A549 (cell line): ENCODE data around the gene PLEKHD1. TPM values are rescaled to one million over a fixed set of nuclear protein-coding genes. Genes with fewer than 3 reads are reported as not detected.
A peak's percentile ranks its signal among the peaks of the same experiment; 100 is the strongest.

Experiments used
- ATAC-seq, 2 experiments: fragments of 200-7000 bp in 1 of 2; fragments of >200 bp in 1 of 2; cut with Nextera tagmentation in 1 of 2; cut with Tn5 transposase in 1 of 2; 3 replicates each; pipeline versions ENCODE4 v1.8.0 to v1.9.1; 2018 to 2020; ENCODE audit warnings: mild to moderate bottlenecking in 1 of 2, moderate library complexity in 1 of 2
- CTCF ChIA-PET: fragments of 300-600 bp; sonication (Branson Sonifier 250); formaldehyde crosslinking; extraction: SDS; loops from one replicate; lab custom pipeline; 2021; ENCODE audit warnings: antibody characterized with exemption, inconsistent platforms; lab: Yijun Ruan, JAX
- POLR2A ChIA-PET: fragments of 350-600 bp; formaldehyde crosslinking; extraction: SDS; loops from one replicate; lab custom pipeline; 2021; ENCODE audit warnings: antibody characterized with exemption, inconsistent platforms; lab: Yijun Ruan, JAX
- DNase-seq, 2 experiments: peaks; one replicate each; pipeline versions ENCODE4 v3.0.0 to v3.0.0-alpha.2; 2011 to 2016; ENCODE audit warnings: low read depth in 1 of 2, low spot score in 1 of 2
- FAIRE-seq: peaks from 2 replicates; lab custom pipeline; 2011; peaks lifted over from hg19 to GRCh38; lab: Jason Lieb, UNC
- H3K27ac ChIP-seq, 2 experiments: fragments of >200 bp; sonication (Bioruptor Twin); formaldehyde crosslinking; 3 replicates each; pipeline ENCODE4 v1.5.1; 2016 to 2017
- H3K4me1 ChIP-seq: fragments of >200 bp; sonication (Bioruptor Twin); formaldehyde crosslinking; 3 replicates; pipeline ENCODE4 v1.6.1; 2016
- H3K4me2 ChIP-seq: fragments of >200 bp; sonication (Bioruptor Twin); formaldehyde crosslinking; 3 replicates; pipeline ENCODE4 v1.6.1; 2016
- H3K4me3 ChIP-seq: fragments of >200 bp; sonication (Bioruptor Twin); formaldehyde crosslinking; 3 replicates; pipeline ENCODE4 v1.5.1; 2016
- H3K9me3 ChIP-seq: fragments of >200 bp; sonication (Bioruptor Twin); formaldehyde crosslinking; 3 replicates; pipeline ENCODE4 v1.6.1; 2016
- CBX8 ChIP-seq: fragments of 200-600 bp; sonication (generic); IDR thresholded peaks from 2 replicates; pipeline ENCODE4 v1.6.1; 2016
- ELK1 ChIP-seq: fragments of 150-350 bp; IDR thresholded peaks from 2 replicates; pipeline ENCODE4 v1.6.1; 2014; ENCODE audit warnings: low read depth, mild to moderate bottlenecking, low read length
- FOSB ChIP-seq: fragments of 250-450 bp; sonication (Bioruptor Pico); IDR thresholded peaks from 2 replicates; pipeline ENCODE4 v1.5.0; 2020; ENCODE audit warnings: mild to moderate bottlenecking, moderate library complexity
- FOSL2 ChIP-seq, 2 experiments: fragments of 450-650 bp in 1 of 2; fragments of >200 bp in 1 of 2; sonication (Bioruptor Twin) in 1 of 2; formaldehyde crosslinking; IDR thresholded peaks; 2 replicates each; pipeline versions ENCODE4 v1.5.0 to v1.6.1; 2016 to 2020; ENCODE audit warnings: mild to moderate bottlenecking in 1 of 2, moderate library complexity in 1 of 2
- HOXB5 ChIP-seq: fragments of 250-450 bp; sonication (Bioruptor Pico); IDR thresholded peaks from 2 replicates; pipeline ENCODE4 v1.5.0; 2020; ENCODE audit warnings: mild to moderate bottlenecking, moderate library complexity
- MAFK ChIP-seq: fragments of 450-650 bp; IDR thresholded peaks from 2 replicates; pipeline ENCODE4 v1.6.1; 2014; ENCODE audit not compliant: partially characterized antibody
- NFE2L2 ChIP-seq: fragments of 150-350 bp; conservative IDR thresholded peaks from 2 replicates; pipeline ENCODE4 v1.6.1; 2014; ENCODE audit warnings: low read length
- NR3C1 ChIP-seq: fragments of >200 bp; sonication (Bioruptor Twin); formaldehyde crosslinking; IDR thresholded peaks from 3 replicates; pipeline ENCODE4 v1.6.1; 2017
- RAD21 ChIP-seq, 2 experiments: fragments of >200 bp in 1 of 2; sonication (Bioruptor Twin) in 1 of 2; formaldehyde crosslinking in 1 of 2; IDR thresholded peaks in 1 of 2; conservative IDR thresholded peaks in 1 of 2; 2 replicates in 1 of 2; 3 replicates in 1 of 2; pipeline ENCODE4 v1.6.1; 2012 to 2018; ENCODE audit warnings: inconsistent platforms in 1 of 2
- ZFP36 ChIP-seq: fragments of 450-650 bp; IDR thresholded peaks from 2 replicates; pipeline ENCODE4 v1.6.1; 2014; ENCODE audit warnings: borderline replicate concordance; ENCODE audit not compliant: partially characterized antibody
- ZSCAN20 ChIP-seq: fragments of 250-450 bp; sonication (Bioruptor Pico); IDR thresholded peaks from 2 replicates; pipeline ENCODE4 v1.8.0; 2022; ENCODE audit warnings: mild to moderate bottlenecking, moderate library complexity
- WGBS: methylation state at CpG from one replicate; pipeline ENCODE4 v1.1.6; 2017; ENCODE audit errors: missing lambda C conversion rate; 5-methylcytosine and 5-hydroxymethylcytosine counted together
- polyA plus RNA-seq, 4 experiments: library from polyadenylated mRNA; depleted of rRNA in 3 of 4; stranded (reverse); fragments of >200 nt; fragmentation: RNase III in 1 of 4; extraction: RNeasy Plus Mini Kit Qiagen cat#74134 plus additional on column Dnase treatment in 1 of 4; gene quantifications; 2 replicates in 3 of 4; 3 replicates in 1 of 4; pipeline ENCODE4 v1.2.3, GENCODE V29; 2011 to 2017
- TF ChIP-seq, protein P1 (sequence below): fragments of >200 bp; sonication (Bioruptor Twin); formaldehyde crosslinking; IDR thresholded peaks from 3 replicates; pipeline ENCODE4 v1.5.1; 2016

Gene PLEKHD1
- polyA plus RNA-seq, 2 of the 4 experiments (the other 2 are of a cell fraction) = 0.01 to 0.04 TPM

GRCh38 chr14:69579476-69579875 is 94.9 kb downstream of the PLEKHD1 start:
- Histone ChIP-seq H3K4me2 (peak overlapping the region; percentile 14; the same call in 2 of the 3 replicates), H3K27ac (no peak overlapping the region), H3K9me3 (no peaks in the 10 kb centered on the region), H3K4me3 (no peak overlapping the region), H3K4me1 (peaks cover 5% of the 10 kb centered on the region; the same call in 1 of the 3 replicates)
- ATAC-seq = no peak
- CTCF ChIA-PET = interaction anchor here (0.6 to 5.3 kb wide), 21 partner anchors 8 to 338 kb away, joined by 3 to 34 read pairs (median 3); no protein-coding TSS in a partner anchor
- WGBS = 27% methylated on average over 2 of the region's 2 CpGs
- no peak for DNase-seq
- POLR2A ChIA-PET = no interaction called here
- TF ChIP-seq FOSB (CRISPR knock-in tag) = no peak
- no peak for TF ChIP-seq ZSCAN20 (CRISPR knock-in tag)
- peak; percentile 22 for TF ChIP-seq ZFP36
- TF ChIP-seq, all 56 proteins: peak for 1
- no peak for FAIRE-seq

GRCh38 chr14:69580009-69580577 is 95.6 kb downstream of the PLEKHD1 start:
- DNase-seq = peak; percentile 60 to 71
- peak; percentile 92 to 93 for ATAC-seq
- no peak overlapping the region for H3K27ac ChIP-seq
- 23% methylated on average over 7 of the region's 7 CpGs for WGBS
- no peaks in the 10 kb centered on the region for H3K9me3 ChIP-seq
- ChIA-PET CTCF (interaction anchor here (0.6 to 5.3 kb wide), 22 partner anchors 9 to 229 kb away, joined by 3 to 34 read pairs (median 3); no protein-coding TSS in a partner anchor), POLR2A (no interaction called here)
- TF ChIP-seq ELK1 (no peak), RAD21 (conservative IDR thresholded peaks at IDR 0.05 in 1 of 2, IDR thresholded peaks at IDR 0.05 in 1 of 2) (peak; percentile 34 to 46; a peak in 4 of 5 replicates), HOXB5 (CRISPR knock-in tag) (peak; percentile 21; the same call in 1 of the 2 replicates), NR3C1 (no peak), FOSL2 (IDR thresholded peaks at IDR 0.05) (no peak), FOSL2 (CRISPR knock-in tag; IDR thresholded peaks at IDR 0.05) (peak; percentile 52), CBX8 (no peak), NFE2L2 (no peak), MAFK (peak; percentile 24)
- TF ChIP-seq, protein P1, sequence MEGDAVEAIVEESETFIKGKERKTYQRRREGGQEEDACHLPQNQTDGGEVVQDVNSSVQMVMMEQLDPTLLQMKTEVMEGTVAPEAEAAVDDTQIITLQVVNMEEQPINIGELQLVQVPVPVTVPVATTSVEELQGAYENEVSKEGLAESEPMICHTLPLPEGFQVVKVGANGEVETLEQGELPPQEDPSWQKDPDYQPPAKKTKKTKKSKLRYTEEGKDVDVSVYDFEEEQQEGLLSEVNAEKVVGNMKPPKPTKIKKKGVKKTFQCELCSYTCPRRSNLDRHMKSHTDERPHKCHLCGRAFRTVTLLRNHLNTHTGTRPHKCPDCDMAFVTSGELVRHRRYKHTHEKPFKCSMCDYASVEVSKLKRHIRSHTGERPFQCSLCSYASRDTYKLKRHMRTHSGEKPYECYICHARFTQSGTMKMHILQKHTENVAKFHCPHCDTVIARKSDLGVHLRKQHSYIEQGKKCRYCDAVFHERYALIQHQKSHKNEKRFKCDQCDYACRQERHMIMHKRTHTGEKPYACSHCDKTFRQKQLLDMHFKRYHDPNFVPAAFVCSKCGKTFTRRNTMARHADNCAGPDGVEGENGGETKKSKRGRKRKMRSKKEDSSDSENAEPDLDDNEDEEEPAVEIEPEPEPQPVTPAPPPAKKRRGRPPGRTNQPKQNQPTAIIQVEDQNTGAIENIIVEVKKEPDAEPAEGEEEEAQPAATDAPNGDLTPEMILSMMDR = peak; percentile 32
- H3K4me2 ChIP-seq = peak overlapping the region; percentile 14; the same call in 2 of the 3 replicates
- no peak for FAIRE-seq
- H3K4me1 ChIP-seq = peaks cover 5% of the 10 kb centered on the region; the same call in 1 of the 3 replicates
- no peak overlapping the region for H3K4me3 ChIP-seq

Other genes starting within 250 kb of the PLEKHD1 start
- gene GALNT16, start 224.6 kb upstream of the PLEKHD1 start, polyA plus RNA-seq (2011; rRNA removed) = 2.3 and 2.8 TPM in 2 replicates
- gene GALNT16, start 224.6 kb upstream of the PLEKHD1 start, polyA plus RNA-seq (2017; fragmentation: RNase III; extraction: RNeasy Plus Mini Kit Qiagen cat#74134 plus additional on column Dnase treatment) = 2.6 to 3.9 TPM (median 3.4 TPM) in 3 replicates
- gene ERH, start 86.4 kb upstream of the PLEKHD1 start, polyA plus RNA-seq (2011; rRNA removed) = 302 and 377 TPM in 2 replicates
- 538 to 588 TPM (median 562 TPM) in 3 replicates for gene ERH, start 86.4 kb upstream of the PLEKHD1 start, polyA plus RNA-seq (2017; fragmentation: RNase III; extraction: RNeasy Plus Mini Kit Qiagen cat#74134 plus additional on column Dnase treatment)
- gene SLC39A9, start 86.0 kb upstream of the PLEKHD1 start, polyA plus RNA-seq (2011; rRNA removed) = 116 and 125 TPM in 2 replicates
- 40.6 to 42.1 TPM (median 41.7 TPM) in 3 replicates for gene SLC39A9, start 86.0 kb upstream of the PLEKHD1 start, polyA plus RNA-seq (2017; fragmentation: RNase III; extraction: RNeasy Plus Mini Kit Qiagen cat#74134 plus additional on column Dnase treatment)
- not detected in 2 replicates for gene CCDC177, start 90.1 kb downstream of the PLEKHD1 start, polyA plus RNA-seq (2011; rRNA removed)
- not detected in 3 replicates for gene CCDC177, start 90.1 kb downstream of the PLEKHD1 start, polyA plus RNA-seq (2017; fragmentation: RNase III; extraction: RNeasy Plus Mini Kit Qiagen cat#74134 plus additional on column Dnase treatment)
- gene SUSD6, start 126.9 kb downstream of the PLEKHD1 start, polyA plus RNA-seq (2011; rRNA removed) = 7.0 and 7.9 TPM in 2 replicates
- gene SUSD6, start 126.9 kb downstream of the PLEKHD1 start, polyA plus RNA-seq (2017; fragmentation: RNase III; extraction: RNeasy Plus Mini Kit Qiagen cat#74134 plus additional on column Dnase treatment) = 4.3 to 4.5 TPM (median 4.5 TPM) in 3 replicates